GM12878 (cell line): Measurements from ENCODE around the gene EIF6. TPM values are rescaled to one million over a fixed set of nuclear protein-coding genes. Genes with fewer than 3 reads are reported as not detected.

ENCODE experiments used
- ATAC-seq: fragments of 200-7000 bp; cut with Tn5 transposase; 3 replicates; pipeline ENCODE4 v1.9.1; 2020; ENCODE audit warnings: mild to moderate bottlenecking, moderate library complexity
- BruUV-seq: library from RNA; stranded (reverse); fragments of 400-500 nt; replicated peaks from 2 replicates; lab custom pipeline; 2021; lab: Mats Ljungman, UMichigan
- CTCF ChIA-PET: fragments of 300-600 bp; sonication (Branson Sonifier 250); formaldehyde crosslinking; extraction: SDS; loops from one replicate; lab custom pipeline; 2021; ENCODE audit warnings: inconsistent platforms; lab: Yijun Ruan, JAX
- POLR2A ChIA-PET: fragments of 350-600 bp; formaldehyde crosslinking; extraction: SDS; loops from one replicate; lab custom pipeline; 2021; ENCODE audit warnings: inconsistent platforms; lab: Charles Lee
- RAD21 ChIA-PET: fragments of 300-600 bp; sonication (Branson Sonifier 250); formaldehyde crosslinking; loops from one replicate; lab custom pipeline; 2023; ENCODE audit warnings: antibody characterized with exemption; ENCODE audit not compliant: unreplicated experiment; lab: Charles Lee
- SMC1A ChIA-PET: fragments of 300-600 bp; sonication (Branson Sonifier 250); formaldehyde crosslinking; loops from one replicate; lab custom pipeline; 2023; ENCODE audit not compliant: unreplicated experiment, uncharacterized antibody; lab: Charles Lee
- DNase-seq: peaks from one replicate; pipeline ENCODE4 v3.0.0-alpha.2; 2011; ENCODE audit warnings: low read depth, low spot score
- FAIRE-seq: peaks from 3 replicates; lab custom pipeline; 2011; peaks lifted over from hg19 to GRCh38; lab: Jason Lieb, UNC
- H2AFZ ChIP-seq: 2 replicates; pipeline ENCODE4 v1.6.0; 2011; ENCODE audit warnings: low read depth, low read length, control low read depth; ENCODE audit not compliant: control insufficient read depth
- H3K27ac ChIP-seq: 2 replicates; pipeline ENCODE4 v1.5.1; 2011; ENCODE audit warnings: control low read depth; ENCODE audit not compliant: control insufficient read depth, insufficient read depth
- H3K27me3 ChIP-seq, 2 experiments: replicated peaks in 1 of 2; 2 replicates each; pipeline versions ENCODE4 v1.6.0 to v1.6.1; 2011; ENCODE audit warnings: low read length in 1 of 2; ENCODE audit not compliant: control insufficient read depth in 2 of 2, insufficient read depth in 2 of 2
- H3K36me3 ChIP-seq, 2 experiments: 2 replicates each; pipeline ENCODE4 v1.5.1; 2011; ENCODE audit warnings: low read length in 1 of 2; ENCODE audit not compliant: control insufficient read depth in 2 of 2, insufficient read depth in 2 of 2
- H3K4me1 ChIP-seq: 2 replicates; pipeline ENCODE4 v1.6.1; 2011; ENCODE audit warnings: mild to moderate bottlenecking, low read length, moderate library complexity, mixed read lengths; ENCODE audit not compliant: control insufficient read depth, insufficient read depth
- H3K4me2 ChIP-seq: 2 replicates; pipeline ENCODE4 v1.6.0; 2011; ENCODE audit warnings: control low read depth; ENCODE audit not compliant: control insufficient read depth, insufficient read depth
- H3K4me3 ChIP-seq: fragments of 200-600 bp; sonication (generic); 2 replicates; pipeline ENCODE4 v1.5.1; 2016
- H3K79me2 ChIP-seq: 2 replicates; pipeline ENCODE4 v1.6.0; 2011; ENCODE audit warnings: low read length; ENCODE audit not compliant: control insufficient read depth, insufficient read depth
- H3K9ac ChIP-seq: 2 replicates; pipeline ENCODE4 v1.8.0; 2011; ENCODE audit warnings: low read length, control low read depth, mixed read lengths; ENCODE audit not compliant: control insufficient read depth, insufficient read depth
- H3K9me3 ChIP-seq: replicated peaks from 3 replicates; pipeline ENCODE4 v1.5.1; 2011; ENCODE audit warnings: mild to moderate bottlenecking, low read length; ENCODE audit not compliant: control insufficient read depth, insufficient read depth
- H4K20me1 ChIP-seq: 2 replicates; pipeline ENCODE4 v1.6.0; 2011; ENCODE audit not compliant: control insufficient read depth, insufficient read depth
- ASH2L ChIP-seq: fragments of 300-600, 200-600 bp; sonication (generic); IDR thresholded peaks from 2 replicates; pipeline ENCODE4 v1.6.1; 2017; ENCODE audit warnings: low read depth, mild to moderate bottlenecking, borderline replicate concordance
- DPF2 ChIP-seq: fragments of 450-650 bp; IDR thresholded peaks from 2 replicates; pipeline ENCODE4 v1.6.1; 2017; ENCODE audit warnings: mild to moderate bottlenecking
- LARP7 ChIP-seq: fragments of 450-650 bp; IDR thresholded peaks from 2 replicates; pipeline ENCODE4 v1.6.1; 2017; ENCODE audit warnings: mild to moderate bottlenecking
- MXI1 ChIP-seq: fragments of 150-350 bp; IDR thresholded peaks from 2 replicates; pipeline ENCODE4 v1.6.1; 2011; ENCODE audit warnings: low read depth, mild to moderate bottlenecking, inconsistent platforms, low read length, improper control_type of control experiment
- RELA ChIP-seq: fragments of 450-650 bp; IDR thresholded peaks from 2 replicates; pipeline ENCODE4 v1.8.0; 2014; ENCODE audit warnings: borderline replicate concordance; ENCODE audit not compliant: partially characterized antibody
- SIX5 ChIP-seq: IDR thresholded peaks from 2 replicates; pipeline ENCODE4 v1.6.1; 2011; ENCODE audit warnings: mild to moderate bottlenecking, low read depth, low read length, moderate library complexity; ENCODE audit not compliant: severe bottlenecking
- SUZ12 ChIP-seq: fragments of 200-600 bp; sonication (generic); IDR thresholded peaks from one replicate; pipeline ENCODE4 v1.6.1; 2018; ENCODE audit warnings: antibody characterized with exemption, mild to moderate bottlenecking; ENCODE audit not compliant: unreplicated experiment
- WGBS: methylation state at CpG from one replicate; pipeline ENCODE4 v1.1.6; 2016; ENCODE audit warnings: low lambda C conversion rate; ENCODE audit not compliant: insufficient replicate concordance, insufficient coverage; ENCODE audit errors: missing lambda C conversion rate; 5-methylcytosine and 5-hydroxymethylcytosine counted together
- in situ Hi-C: fragments of 300-500 bp; cut with MboI; formaldehyde crosslinking; loops from 9 replicates; pipeline ENCODE4 v1.14.3; 2018; ENCODE audit warnings: mixed read lengths
- intact Hi-C: fragments of 100-400 bp; cut with micrococcal nuclease; formaldehyde crosslinking; loops from one replicate; pipeline ENCODE4 v1.14.2; 2022; ENCODE audit not compliant: unreplicated experiment
- polyA plus RNA-seq, 11 experiments: library from polyadenylated mRNA; depleted of rRNA in 4 of 11; unstranded in 6 of 11; stranded (reverse) in 5 of 11; fragments of >200 nt; fragmentation: Nextera tagmentation in 4 of 11; fragmentation: Illumina TruSeq in 1 of 11; extraction: Ambion mirVana in 4 of 11; extraction: Trizol in 1 of 11; gene quantifications; 1 replicate in 1 of 11; 2 replicates in 10 of 11; pipeline versions ENCODE4 v1.2.1 to v1.2.3, GENCODE V29; 2011 to 2016; ENCODE audit warnings: inconsistent platforms in 2 of 11, missing spikeins in 2 of 11, low read depth in 1 of 11
- total RNA-seq, 4 experiments: library from RNA; depleted of rRNA in 3 of 4; stranded (reverse); fragments of >200 nt in 3 of 4; fragmentation: Illumina TruSeq in 1 of 4; extraction: Trizol in 1 of 4; gene quantifications; 2 replicates each; pipeline versions ENCODE4 v1.2.1 to v1.2.3, GENCODE V29; 2013 to 2021
- TF ChIP-seq, protein P1 (sequence below), 3 experiments: IDR thresholded peaks in 2 of 3; conservative IDR thresholded peaks in 1 of 3; 2 replicates each; pipeline ENCODE4 v1.5.1; 2011; ENCODE audit warnings: low read depth in 3 of 3, low read length in 3 of 3, mild to moderate bottlenecking in 3 of 3, control low read depth in 2 of 3, moderate library complexity in 2 of 3, inconsistent platforms in 1 of 3, mixed read lengths in 1 of 3; ENCODE audit not compliant: control insufficient read depth in 2 of 3, insufficient read depth in 1 of 3; ENCODE audit errors: extremely low read depth in 1 of 3
- TF ChIP-seq, protein P2 (sequence below): fragments of 450-650 bp; formaldehyde crosslinking; IDR thresholded peaks from 2 replicates; pipeline ENCODE4 v1.4.0; 2022; ENCODE audit warnings: mild to moderate bottlenecking, moderate library complexity
- TF ChIP-seq, protein P3 (sequence below): fragments of 450-650 bp; IDR thresholded peaks from 2 replicates; pipeline ENCODE4 v1.6.1; 2017; ENCODE audit warnings: antibody characterized with exemption, mild to moderate bottlenecking, moderate library complexity

EIF6 gene
- total and polyA plus RNA-seq, 10 of the 15 experiments (the other 5 are each of a cell fraction or from before 2014, with no cell fraction given): 127 to 607 (median 197) TPM

DNA sequence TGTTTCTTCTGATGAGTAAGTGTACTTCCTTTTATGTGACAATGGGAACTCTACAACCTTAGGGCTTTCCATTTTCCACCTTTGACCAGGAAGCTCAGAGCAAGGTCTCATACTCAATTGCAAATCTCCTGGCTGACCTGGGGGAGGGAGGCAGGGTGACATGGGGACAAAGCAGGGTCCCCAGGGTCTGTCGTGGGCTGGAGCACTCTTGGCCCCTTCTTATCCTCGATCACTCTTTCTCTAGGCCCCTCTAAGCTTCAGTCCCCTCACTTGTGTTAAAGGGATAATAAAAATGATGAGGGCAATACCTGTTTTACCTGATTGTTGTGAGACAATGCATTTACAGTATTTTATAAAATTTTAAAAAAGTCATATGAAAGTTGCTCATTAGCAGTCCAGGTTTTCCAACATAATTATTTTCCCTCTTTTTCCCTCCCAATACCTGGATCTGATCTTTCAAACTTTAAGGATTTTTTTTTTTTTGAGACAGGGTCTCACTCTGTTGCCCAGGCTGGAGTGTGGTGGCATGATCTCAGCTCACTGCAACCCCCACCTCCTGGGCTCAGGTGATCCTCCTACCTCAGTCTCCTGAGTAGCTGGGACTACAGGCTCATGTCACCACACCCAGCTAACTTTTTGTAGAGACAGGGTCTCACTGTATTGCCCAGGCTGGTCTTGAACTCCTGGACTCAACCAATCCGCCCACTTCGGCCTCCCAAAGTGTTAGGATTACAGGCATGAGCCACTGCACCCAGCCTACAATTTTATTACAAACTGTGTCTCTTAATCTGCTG, 16.1 kb upstream of the EIF6 start:
- Histone ChIP-seq H4K20me1 (no peaks in the 10 kb centered on the region), H3K4me1 (peaks cover 3% of the 10 kb centered on the region), H3K36me3 (peaks cover 0 to 5% of the 10 kb centered on the region in 2 experiments; a peak in 1 of 4 replicates), H3K27me3 (no peaks in the 10 kb centered on the region), H3K9me3 (no peaks in the 10 kb centered on the region), H3K4me2 (no peak overlapping the region), H2AFZ (no peak overlapping the region), H3K9ac (no peak overlapping the region), H3K27ac (no peak overlapping the region), H3K79me2 (no peaks in the 10 kb centered on the region), H3K4me3 (no peak overlapping the region)
- no TSS peak for BruUV-seq
- in situ Hi-C loops: loop anchor here (5.0 kb wide), 1 partner anchor 147 kb away; no protein-coding TSS in a partner anchor
- no peak for ATAC-seq
- POLR2A ChIA-PET: no interaction called here
- SMC1A ChIA-PET: interaction anchor here (0.8 to 1.1 kb wide), 3 partner anchors 29 to 1013 kb away, joined by 3 to 4 read pairs (median 3); no protein-coding TSS in a partner anchor
- CTCF ChIA-PET: interaction anchor here (0.7 to 1.2 kb wide), 5 partner anchors 9 to 147 kb away, joined by 3 read pairs; no protein-coding TSS in a partner anchor
- DNase-seq: no peak
- no peak for FAIRE-seq
- 80% methylated on average over 4 of the region's 4 CpGs for WGBS
- intact Hi-C loops: no loop called here
- RAD21 ChIA-PET: no interaction called here
- TF ChIP-seq, protein P1, sequence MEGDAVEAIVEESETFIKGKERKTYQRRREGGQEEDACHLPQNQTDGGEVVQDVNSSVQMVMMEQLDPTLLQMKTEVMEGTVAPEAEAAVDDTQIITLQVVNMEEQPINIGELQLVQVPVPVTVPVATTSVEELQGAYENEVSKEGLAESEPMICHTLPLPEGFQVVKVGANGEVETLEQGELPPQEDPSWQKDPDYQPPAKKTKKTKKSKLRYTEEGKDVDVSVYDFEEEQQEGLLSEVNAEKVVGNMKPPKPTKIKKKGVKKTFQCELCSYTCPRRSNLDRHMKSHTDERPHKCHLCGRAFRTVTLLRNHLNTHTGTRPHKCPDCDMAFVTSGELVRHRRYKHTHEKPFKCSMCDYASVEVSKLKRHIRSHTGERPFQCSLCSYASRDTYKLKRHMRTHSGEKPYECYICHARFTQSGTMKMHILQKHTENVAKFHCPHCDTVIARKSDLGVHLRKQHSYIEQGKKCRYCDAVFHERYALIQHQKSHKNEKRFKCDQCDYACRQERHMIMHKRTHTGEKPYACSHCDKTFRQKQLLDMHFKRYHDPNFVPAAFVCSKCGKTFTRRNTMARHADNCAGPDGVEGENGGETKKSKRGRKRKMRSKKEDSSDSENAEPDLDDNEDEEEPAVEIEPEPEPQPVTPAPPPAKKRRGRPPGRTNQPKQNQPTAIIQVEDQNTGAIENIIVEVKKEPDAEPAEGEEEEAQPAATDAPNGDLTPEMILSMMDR (IDR thresholded peaks at IDR 0.05 in 2 of 3, conservative IDR thresholded peaks at IDR 0.05 in 1 of 3; ENCODE audit: control insufficient read depth in 2 of 3, extremely low read depth in 1 of 3, insufficient read depth in 1 of 3, low read depth in 3 of 3, low read length in 3 of 3): no peak
- TF ChIP-seq RELA: no peak
- TF ChIP-seq SUZ12: no peak
- TF ChIP-seq, protein P2, sequence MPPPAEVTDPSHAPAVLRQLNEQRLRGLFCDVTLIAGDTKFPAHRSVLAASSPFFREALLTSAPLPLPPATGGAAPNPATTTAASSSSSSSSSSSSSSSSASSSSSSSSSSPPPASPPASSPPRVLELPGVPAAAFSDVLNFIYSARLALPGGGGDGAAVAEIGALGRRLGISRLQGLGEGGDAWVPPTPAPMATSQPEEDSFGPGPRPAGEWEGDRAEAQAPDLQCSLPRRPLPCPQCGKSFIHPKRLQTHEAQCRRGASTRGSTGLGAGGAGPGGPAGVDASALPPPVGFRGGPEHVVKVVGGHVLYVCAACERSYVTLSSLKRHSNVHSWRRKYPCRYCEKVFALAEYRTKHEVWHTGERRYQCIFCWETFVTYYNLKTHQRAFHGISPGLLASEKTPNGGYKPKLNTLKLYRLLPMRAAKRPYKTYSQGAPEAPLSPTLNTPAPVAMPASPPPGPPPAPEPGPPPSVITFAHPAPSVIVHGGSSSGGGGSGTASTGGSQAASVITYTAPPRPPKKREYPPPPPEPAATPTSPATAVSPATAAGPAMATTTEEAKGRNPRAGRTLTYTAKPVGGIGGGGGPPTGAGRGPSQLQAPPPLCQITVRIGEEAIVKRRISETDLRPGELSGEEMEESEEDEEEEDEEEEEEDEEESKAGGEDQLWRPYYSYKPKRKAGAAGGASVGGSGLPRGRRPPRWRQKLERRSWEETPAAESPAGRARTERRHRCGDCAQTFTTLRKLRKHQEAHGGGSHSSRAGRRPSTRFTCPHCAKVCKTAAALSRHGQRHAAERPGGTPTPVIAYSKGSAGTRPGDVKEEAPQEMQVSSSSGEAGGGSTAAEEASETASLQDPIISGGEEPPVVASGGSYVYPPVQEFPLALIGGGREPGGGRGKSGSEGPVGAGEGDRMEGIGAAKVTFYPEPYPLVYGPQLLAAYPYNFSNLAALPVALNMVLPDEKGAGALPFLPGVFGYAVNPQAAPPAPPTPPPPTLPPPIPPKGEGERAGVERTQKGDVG (CRISPR knock-in tag): no peak
- TF ChIP-seq MXI1: no peak
- no peak for TF ChIP-seq DPF2
- TF ChIP-seq, protein P3, sequence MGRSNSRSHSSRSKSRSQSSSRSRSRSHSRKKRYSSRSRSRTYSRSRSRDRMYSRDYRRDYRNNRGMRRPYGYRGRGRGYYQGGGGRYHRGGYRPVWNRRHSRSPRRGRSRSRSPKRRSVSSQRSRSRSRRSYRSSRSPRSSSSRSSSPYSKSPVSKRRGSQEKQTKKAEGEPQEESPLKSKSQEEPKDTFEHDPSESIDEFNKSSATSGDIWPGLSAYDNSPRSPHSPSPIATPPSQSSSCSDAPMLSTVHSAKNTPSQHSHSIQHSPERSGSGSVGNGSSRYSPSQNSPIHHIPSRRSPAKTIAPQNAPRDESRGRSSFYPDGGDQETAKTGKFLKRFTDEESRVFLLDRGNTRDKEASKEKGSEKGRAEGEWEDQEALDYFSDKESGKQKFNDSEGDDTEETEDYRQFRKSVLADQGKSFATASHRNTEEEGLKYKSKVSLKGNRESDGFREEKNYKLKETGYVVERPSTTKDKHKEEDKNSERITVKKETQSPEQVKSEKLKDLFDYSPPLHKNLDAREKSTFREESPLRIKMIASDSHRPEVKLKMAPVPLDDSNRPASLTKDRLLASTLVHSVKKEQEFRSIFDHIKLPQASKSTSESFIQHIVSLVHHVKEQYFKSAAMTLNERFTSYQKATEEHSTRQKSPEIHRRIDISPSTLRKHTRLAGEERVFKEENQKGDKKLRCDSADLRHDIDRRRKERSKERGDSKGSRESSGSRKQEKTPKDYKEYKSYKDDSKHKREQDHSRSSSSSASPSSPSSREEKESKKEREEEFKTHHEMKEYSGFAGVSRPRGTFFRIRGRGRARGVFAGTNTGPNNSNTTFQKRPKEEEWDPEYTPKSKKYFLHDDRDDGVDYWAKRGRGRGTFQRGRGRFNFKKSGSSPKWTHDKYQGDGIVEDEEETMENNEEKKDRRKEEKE: no peak
- TF ChIP-seq LARP7: no peak
- TF ChIP-seq ASH2L: no peak
- no peak for TF ChIP-seq SIX5
